Activated naive CD8-positive, alpha-beta T cell (primary cell): ENCODE results near the gene IGSF3.

Experiments used
- H3K27ac Mint-ChIP-seq: one replicate; pipeline ENCODE4 v1.8.0; 2021; ENCODE audit warnings: mixed read lengths
- H3K27me3 Mint-ChIP-seq: one replicate; pipeline ENCODE4 v1.8.0; 2021; ENCODE audit warnings: mixed read lengths
- H3K36me3 Mint-ChIP-seq: one replicate; pipeline ENCODE4 v1.8.0; 2021; ENCODE audit warnings: mixed read lengths
- H3K4me1 Mint-ChIP-seq: one replicate; pipeline ENCODE4 v1.8.0; 2021; ENCODE audit warnings: low read depth, mixed read lengths
- H3K4me3 Mint-ChIP-seq: one replicate; pipeline ENCODE4 v1.8.0; 2021; ENCODE audit warnings: mild to moderate bottlenecking, mixed read lengths
- H3K9me3 Mint-ChIP-seq: one replicate; pipeline ENCODE4 v1.8.0; 2021; ENCODE audit warnings: low read depth, mixed read lengths

IGSF3 gene

GRCh38 chr1:116697548-116698243, 30.2 kb upstream of the IGSF3 start:
- Mint-ChIP-seq H3K4me1 (no peaks in the 10 kb centered on the region), H3K36me3 (no peaks in the 10 kb centered on the region), H3K27ac (no peak overlapping the region), H3K9me3 (no peaks in the 10 kb centered on the region), H3K4me3 (no peak overlapping the region), H3K27me3 (no peaks in the 10 kb centered on the region)

- no peak overlapping the region for H3K4me3 Mint-ChIP-seq
- no peaks in the 10 kb centered on the region for H3K36me3 Mint-ChIP-seq
- H3K27me3 Mint-ChIP-seq = no peaks in the 10 kb centered on the region
- no peaks in the 10 kb centered on the region for H3K4me1 Mint-ChIP-seq
- H3K9me3 Mint-ChIP-seq = no peaks in the 10 kb centered on the region
- no peak overlapping the region for H3K27ac Mint-ChIP-seq
Observed at GRCh38 chr1:116694524-116694923, 27.0 kb upstream of the IGSF3 start.

GRCh38 chr1:116693759-116694480, 26.4 kb upstream of the IGSF3 start:
- Mint-ChIP-seq H3K4me1 (no peaks in the 10 kb centered on the region), H3K4me3 (no peak overlapping the region), H3K36me3 (no peaks in the 10 kb centered on the region), H3K27me3 (no peaks in the 10 kb centered on the region), H3K9me3 (no peaks in the 10 kb centered on the region), H3K27ac (no peak overlapping the region)

DNA sequence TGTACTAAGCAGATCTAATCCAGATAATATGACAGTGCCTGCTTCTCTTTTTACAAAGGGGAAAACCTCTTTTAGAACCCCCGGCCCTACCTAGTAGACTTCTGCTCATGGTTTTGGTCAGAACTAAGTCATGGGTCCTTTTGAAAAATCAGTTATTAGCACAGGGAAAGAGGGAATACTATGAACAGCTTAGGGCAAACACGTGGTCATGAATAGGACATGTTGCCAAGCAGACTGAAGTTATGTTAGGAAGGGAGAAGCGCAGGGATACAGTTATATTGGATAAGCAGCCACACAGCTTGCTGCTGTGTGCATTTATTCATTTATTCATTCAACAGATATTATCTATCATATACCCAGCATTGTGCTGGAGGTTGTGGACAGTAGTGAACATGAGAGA, 25.3 kb upstream of the IGSF3 start:
- no peaks in the 10 kb centered on the region for H3K36me3 Mint-ChIP-seq
- no peaks in the 10 kb centered on the region for H3K4me1 Mint-ChIP-seq
- no peak overlapping the region for H3K4me3 Mint-ChIP-seq
- H3K27ac Mint-ChIP-seq = no peak overlapping the region
- H3K9me3 Mint-ChIP-seq = no peaks in the 10 kb centered on the region
- H3K27me3 Mint-ChIP-seq = no peaks in the 10 kb centered on the region

DNA sequence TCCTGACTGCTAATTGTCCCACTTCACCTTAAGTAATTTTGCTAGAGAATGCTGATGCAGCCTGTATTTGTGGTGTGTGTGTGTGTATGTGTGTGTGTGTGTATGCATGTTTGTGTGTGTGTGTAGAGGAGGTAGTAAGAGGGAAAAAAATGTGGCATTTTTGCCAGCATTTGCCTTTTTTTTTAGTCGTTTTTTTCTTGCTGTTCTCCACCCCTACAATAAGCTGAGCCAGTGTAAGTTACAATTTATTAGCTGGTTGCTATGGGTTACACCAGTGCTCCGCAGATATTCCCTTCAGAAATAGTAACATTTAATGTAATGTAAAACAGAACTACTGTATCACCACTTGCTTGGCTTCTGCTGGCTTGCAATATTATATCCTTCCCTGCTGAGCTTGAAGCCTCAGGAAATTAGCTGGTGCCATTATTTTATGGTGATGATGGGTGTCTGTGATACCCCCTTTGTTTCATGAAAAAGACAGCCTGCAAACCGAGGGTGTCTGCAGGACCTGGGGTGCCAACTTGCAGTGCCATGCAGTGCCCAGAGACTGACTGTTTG, 23.4 kb upstream of the IGSF3 start:
- H3K36me3 Mint-ChIP-seq = no peaks in the 10 kb centered on the region
- H3K27ac Mint-ChIP-seq = no peak overlapping the region
- no peaks in the 10 kb centered on the region for H3K4me1 Mint-ChIP-seq
- no peaks in the 10 kb centered on the region for H3K27me3 Mint-ChIP-seq
- no peaks in the 10 kb centered on the region for H3K9me3 Mint-ChIP-seq
- no peak overlapping the region for H3K4me3 Mint-ChIP-seq

GRCh38 chr1:116690396-116690848, 22.9 kb upstream of the IGSF3 start:
- H3K9me3 Mint-ChIP-seq = no peaks in the 10 kb centered on the region
- no peak overlapping the region for H3K27ac Mint-ChIP-seq
- no peaks in the 10 kb centered on the region for H3K36me3 Mint-ChIP-seq
- no peak overlapping the region for H3K4me3 Mint-ChIP-seq
- H3K4me1 Mint-ChIP-seq = no peaks in the 10 kb centered on the region
- H3K27me3 Mint-ChIP-seq = no peaks in the 10 kb centered on the region

GRCh38 chr1:116686723-116687352, 19.3 kb upstream of the IGSF3 start:
- Mint-ChIP-seq H3K4me1 (no peaks in the 10 kb centered on the region), H3K36me3 (no peaks in the 10 kb centered on the region), H3K27ac (no peak overlapping the region), H3K4me3 (no peak overlapping the region), H3K27me3 (no peaks in the 10 kb centered on the region), H3K9me3 (no peaks in the 10 kb centered on the region)

DNA sequence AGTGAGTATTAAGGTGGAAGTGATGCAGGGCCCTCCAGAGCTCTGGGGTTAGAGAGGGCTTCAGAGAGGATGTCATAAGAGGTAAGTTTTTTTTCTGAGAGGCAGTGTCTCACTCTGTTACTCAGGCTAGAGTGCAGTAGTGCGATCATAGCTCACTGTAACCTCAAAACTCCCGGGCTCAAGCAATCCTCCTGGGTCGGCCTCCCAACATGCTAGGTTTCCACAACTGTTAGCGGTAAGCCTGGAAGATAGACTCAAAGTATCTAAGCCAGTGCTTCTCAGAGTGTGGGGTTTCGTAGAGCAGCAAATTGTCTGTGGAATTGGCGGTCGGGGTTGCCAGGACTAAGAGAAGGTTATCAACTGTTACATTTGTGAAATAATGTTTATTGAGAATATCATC, 18.6 kb upstream of the IGSF3 start:
- Mint-ChIP-seq H3K4me3 (no peak overlapping the region), H3K27ac (no peak overlapping the region), H3K27me3 (no peaks in the 10 kb centered on the region), H3K36me3 (no peaks in the 10 kb centered on the region), H3K9me3 (no peaks in the 10 kb centered on the region), H3K4me1 (no peaks in the 10 kb centered on the region)

DNA sequence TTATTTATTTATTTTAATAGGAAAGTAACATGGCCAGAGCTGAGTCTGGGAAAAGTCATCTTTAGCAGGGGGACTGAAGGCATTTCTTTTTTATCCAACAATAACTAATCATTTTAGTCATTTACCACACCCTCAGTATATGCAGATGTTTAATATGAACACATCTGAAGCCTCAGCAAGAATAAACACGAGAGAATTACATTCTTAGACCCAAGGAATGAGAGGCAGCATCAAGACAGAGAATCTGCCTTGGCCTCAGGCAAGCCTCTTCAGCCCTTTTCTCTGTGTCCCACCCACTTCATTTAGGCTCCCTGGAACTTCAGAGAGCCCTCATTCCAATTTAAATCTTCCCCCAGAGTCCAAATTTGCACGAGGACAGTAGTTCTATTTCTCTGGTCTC, 17.0 kb upstream of the IGSF3 start:
- Mint-ChIP-seq H3K36me3 (no peaks in the 10 kb centered on the region), H3K4me3 (no peak overlapping the region), H3K27ac (no peak overlapping the region), H3K4me1 (no peaks in the 10 kb centered on the region), H3K9me3 (no peaks in the 10 kb centered on the region), H3K27me3 (no peaks in the 10 kb centered on the region)

- Mint-ChIP-seq H3K9me3 (no peaks in the 10 kb centered on the region), H3K4me3 (no peak overlapping the region), H3K27ac (no peak overlapping the region), H3K4me1 (no peaks in the 10 kb centered on the region), H3K27me3 (peaks cover 2% of the 10 kb centered on the region), H3K36me3 (no peaks in the 10 kb centered on the region)
Observed at GRCh38 chr1:116682641-116683221, 15.2 kb upstream of the IGSF3 start.

GRCh38 chr1:116681343-116681899, 13.9 kb upstream of the IGSF3 start:
- no peaks in the 10 kb centered on the region for H3K4me1 Mint-ChIP-seq

GRCh38 chr1:116680752-116681151, 13.2 kb upstream of the IGSF3 start:
- Mint-ChIP-seq H3K9me3 (no peaks in the 10 kb centered on the region), H3K27ac (no peak overlapping the region), H3K27me3 (peaks cover 2% of the 10 kb centered on the region), H3K36me3 (no peaks in the 10 kb centered on the region), H3K4me3 (no peak overlapping the region), H3K4me1 (no peaks in the 10 kb centered on the region)

More at GRCh38 chr1:116681343-116681899, 13.9 kb upstream of the IGSF3 start:
- H3K36me3 Mint-ChIP-seq = no peaks in the 10 kb centered on the region
- H3K27me3 Mint-ChIP-seq = peaks cover 2% of the 10 kb centered on the region
- H3K27ac Mint-ChIP-seq = no peak overlapping the region
- no peaks in the 10 kb centered on the region for H3K9me3 Mint-ChIP-seq
- H3K4me3 Mint-ChIP-seq = no peak overlapping the region

- no peaks in the 10 kb centered on the region for H3K4me1 Mint-ChIP-seq
- no peaks in the 10 kb centered on the region for H3K9me3 Mint-ChIP-seq
- H3K27ac Mint-ChIP-seq = no peak overlapping the region
- peaks cover 3% of the 10 kb centered on the region for H3K27me3 Mint-ChIP-seq
- H3K36me3 Mint-ChIP-seq = no peaks in the 10 kb centered on the region
- no peak overlapping the region for H3K4me3 Mint-ChIP-seq
Observed at GRCh38 chr1:116679828-116680628, 12.5 kb upstream of the IGSF3 start.
